C4-2B (cell line): ENCODE data around the gene CFAP299.

Experiments
- ZFX ChIP-seq: fragments of 450-650 bp; IDR thresholded peaks from 2 replicates; pipeline ENCODE4 v1.6.1; 2017
- TF ChIP-seq, protein P1 (sequence below): fragments of 450-650 bp; conservative IDR thresholded peaks from 2 replicates; pipeline ENCODE4 v1.5.1; 2017; ENCODE audit warnings: mild to moderate bottlenecking

DNA sequence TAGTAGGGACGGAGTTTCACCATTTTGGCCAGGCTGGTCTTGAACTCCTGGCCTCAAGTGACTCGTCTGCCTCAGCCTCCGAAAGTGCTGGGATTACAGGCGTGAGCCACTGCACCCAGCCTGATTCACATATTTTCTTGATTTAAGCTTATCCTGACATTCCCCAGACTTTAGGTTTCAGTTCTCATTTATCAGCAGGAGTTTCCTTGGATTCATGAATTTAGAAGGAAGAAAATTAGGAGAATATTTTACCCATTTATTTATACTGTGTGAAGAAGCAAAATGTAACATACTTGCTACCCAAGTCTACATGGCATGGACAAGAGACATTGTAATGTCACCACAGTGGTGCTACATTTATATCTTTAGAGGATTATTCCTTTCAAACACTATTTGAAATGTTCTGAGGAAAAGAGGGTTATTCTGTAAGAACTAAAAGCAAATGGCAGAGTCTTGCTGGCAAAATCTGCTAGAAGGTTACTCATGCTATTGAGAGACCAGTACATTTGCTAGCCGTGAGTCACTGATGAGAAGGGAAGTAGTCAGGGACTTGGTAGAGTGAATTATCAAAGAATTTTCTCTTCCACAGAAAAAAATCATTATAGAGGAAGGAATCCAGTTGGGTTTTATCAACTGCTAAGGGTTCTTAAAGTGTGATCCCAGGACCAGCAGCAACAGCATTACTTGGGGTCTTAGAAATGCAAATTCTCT is 26.1 kb upstream of the CFAP299 start:
- TF ChIP-seq, protein P1, sequence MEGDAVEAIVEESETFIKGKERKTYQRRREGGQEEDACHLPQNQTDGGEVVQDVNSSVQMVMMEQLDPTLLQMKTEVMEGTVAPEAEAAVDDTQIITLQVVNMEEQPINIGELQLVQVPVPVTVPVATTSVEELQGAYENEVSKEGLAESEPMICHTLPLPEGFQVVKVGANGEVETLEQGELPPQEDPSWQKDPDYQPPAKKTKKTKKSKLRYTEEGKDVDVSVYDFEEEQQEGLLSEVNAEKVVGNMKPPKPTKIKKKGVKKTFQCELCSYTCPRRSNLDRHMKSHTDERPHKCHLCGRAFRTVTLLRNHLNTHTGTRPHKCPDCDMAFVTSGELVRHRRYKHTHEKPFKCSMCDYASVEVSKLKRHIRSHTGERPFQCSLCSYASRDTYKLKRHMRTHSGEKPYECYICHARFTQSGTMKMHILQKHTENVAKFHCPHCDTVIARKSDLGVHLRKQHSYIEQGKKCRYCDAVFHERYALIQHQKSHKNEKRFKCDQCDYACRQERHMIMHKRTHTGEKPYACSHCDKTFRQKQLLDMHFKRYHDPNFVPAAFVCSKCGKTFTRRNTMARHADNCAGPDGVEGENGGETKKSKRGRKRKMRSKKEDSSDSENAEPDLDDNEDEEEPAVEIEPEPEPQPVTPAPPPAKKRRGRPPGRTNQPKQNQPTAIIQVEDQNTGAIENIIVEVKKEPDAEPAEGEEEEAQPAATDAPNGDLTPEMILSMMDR = no peak
- TF ChIP-seq ZFX = no peak
